Caco-2 (cell line): Measurements from ENCODE around the gene NECTIN1. TPM values are rescaled to one million over a fixed set of nuclear protein-coding genes. Genes with fewer than 3 reads are reported as not detected.

Experiments used
- BruUV-seq: library from RNA; stranded (reverse); fragments of 400-500 nt; replicated peaks from 2 replicates; lab custom pipeline; 2021; lab: Mats Ljungman, UMichigan
- CTCF ChIA-PET: fragments of 300-600 bp; sonication (Branson Sonifier 250); formaldehyde crosslinking; loops from one replicate; lab custom pipeline; 2022; ENCODE audit warnings: antibody characterized with exemption; lab: Charles Lee
- POLR2A ChIA-PET: fragments of 300-600 bp; sonication (Branson Sonifier 250); formaldehyde crosslinking; loops from one replicate; lab custom pipeline; 2022; ENCODE audit warnings: antibody characterized with exemption; lab: Charles Lee
- DNase-seq, 2 experiments: peaks; one replicate each; pipeline versions ENCODE4 v3.0.0 to v3.0.0-alpha.2; 2020 to 2022
- H3K27me3 ChIP-seq: replicated peaks from 2 replicates; pipeline ENCODE4 v1.6.0; 2011; ENCODE audit warnings: low read length; ENCODE audit not compliant: control insufficient read depth, insufficient read depth
- H3K36me3 ChIP-seq: 2 replicates; pipeline ENCODE4 v1.5.1; 2011; ENCODE audit warnings: low read length; ENCODE audit not compliant: control insufficient read depth, insufficient read depth
- H3K4me1 ChIP-seq: fragments of 250-450 bp; sonication (Bioruptor Pico); 2 replicates; pipeline ENCODE4 v1.5.1; 2020; ENCODE audit warnings: mild to moderate bottlenecking
- H3K4me3 ChIP-seq: 2 replicates; pipeline ENCODE4 v1.5.1; 2011; ENCODE audit warnings: low read depth, mild to moderate bottlenecking, control low read depth, low read length
- H3K9me3 ChIP-seq: fragments of 250-450 bp; sonication (Bioruptor Pico); 2 replicates; pipeline ENCODE4 v1.5.1; 2020; ENCODE audit warnings: mild to moderate bottlenecking, moderate library complexity
- H3K27ac Mint-ChIP-seq: one replicate; pipeline ENCODE4 v1.8.0; 2022; ENCODE audit warnings: mixed read lengths; ENCODE audit not compliant: unreplicated experiment
- H3K27me3 Mint-ChIP-seq: one replicate; pipeline ENCODE4 v1.8.0; 2022; ENCODE audit warnings: mixed read lengths; ENCODE audit not compliant: insufficient read depth, unreplicated experiment
- H3K36me3 Mint-ChIP-seq: one replicate; pipeline ENCODE4 v1.8.0; 2022; ENCODE audit warnings: mild to moderate bottlenecking, mixed read lengths; ENCODE audit not compliant: insufficient read depth, unreplicated experiment
- H3K4me1 Mint-ChIP-seq: one replicate; pipeline ENCODE4 v1.8.0; 2022; ENCODE audit warnings: low read depth, mixed read lengths; ENCODE audit not compliant: unreplicated experiment
- H3K4me3 Mint-ChIP-seq: one replicate; pipeline ENCODE4 v1.8.0; 2022; ENCODE audit warnings: mild to moderate bottlenecking, moderate library complexity, mixed read lengths; ENCODE audit not compliant: unreplicated experiment
- H3K9me3 Mint-ChIP-seq: one replicate; pipeline ENCODE4 v1.8.0; 2022; ENCODE audit warnings: mixed read lengths; ENCODE audit not compliant: unreplicated experiment
- intact Hi-C: fragments of 100-400 bp; cut with micrococcal nuclease; formaldehyde crosslinking; loops from one replicate; pipeline ENCODE4 v1.10.0; 2022; ENCODE audit not compliant: unreplicated experiment
- total RNA-seq: library from RNA; stranded (reverse); gene quantifications from 2 replicates; pipeline ENCODE4 v1.2.3, GENCODE V29; 2022
- TF ChIP-seq, protein P1 (sequence below), 2 experiments: fragments of 200-600 bp in 1 of 2; IDR thresholded peaks; 1 replicate in 1 of 2; 2 replicates in 1 of 2; pipeline versions ENCODE4 v1.5.1 to v1.8.0; 2011 to 2022; ENCODE audit warnings: antibody characterized with exemption in 1 of 2, control low read depth in 1 of 2, inconsistent platforms in 1 of 2, low read depth in 1 of 2, low read length in 1 of 2, mild to moderate bottlenecking in 1 of 2, moderate library complexity in 1 of 2; ENCODE audit not compliant: insufficient read depth in 1 of 2, severe bottlenecking in 1 of 2, unreplicated experiment in 1 of 2

Gene NECTIN1
- total RNA-seq, 1 experiment from 2014 or later, result 60.1 TPM

DNA sequence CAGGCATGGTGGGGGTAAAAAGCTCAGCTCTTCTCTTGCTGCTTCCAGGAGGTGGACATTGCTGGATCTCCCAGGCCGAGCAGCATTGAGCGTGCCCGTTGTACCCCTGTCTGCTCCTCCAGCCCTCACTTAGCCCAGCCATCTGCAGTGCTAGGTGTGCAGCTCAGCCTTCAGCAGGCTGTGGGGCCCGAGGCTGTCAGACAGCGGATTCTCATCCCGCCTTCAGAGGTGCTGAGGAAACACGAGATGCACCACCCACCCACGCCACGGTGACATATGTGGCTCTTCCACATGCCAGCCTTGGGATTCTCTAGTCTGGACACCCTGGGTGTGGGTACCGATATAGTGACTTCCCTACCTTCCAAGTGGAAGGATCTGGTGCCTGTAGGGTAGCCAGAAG lies 48.9 kb upstream of the NECTIN1 start:
- no peak for DNase-seq
- CTCF ChIA-PET, result no interaction called here
- Histone ChIP-seq H3K4me1 (no peaks in the 10 kb centered on the region), H3K9me3 (no peaks in the 10 kb centered on the region), H3K27me3 (peaks cover 2% of the 10 kb centered on the region), H3K36me3 (no peaks in the 10 kb centered on the region), H3K4me3 (no peak overlapping the region)
- TF ChIP-seq, protein P1, sequence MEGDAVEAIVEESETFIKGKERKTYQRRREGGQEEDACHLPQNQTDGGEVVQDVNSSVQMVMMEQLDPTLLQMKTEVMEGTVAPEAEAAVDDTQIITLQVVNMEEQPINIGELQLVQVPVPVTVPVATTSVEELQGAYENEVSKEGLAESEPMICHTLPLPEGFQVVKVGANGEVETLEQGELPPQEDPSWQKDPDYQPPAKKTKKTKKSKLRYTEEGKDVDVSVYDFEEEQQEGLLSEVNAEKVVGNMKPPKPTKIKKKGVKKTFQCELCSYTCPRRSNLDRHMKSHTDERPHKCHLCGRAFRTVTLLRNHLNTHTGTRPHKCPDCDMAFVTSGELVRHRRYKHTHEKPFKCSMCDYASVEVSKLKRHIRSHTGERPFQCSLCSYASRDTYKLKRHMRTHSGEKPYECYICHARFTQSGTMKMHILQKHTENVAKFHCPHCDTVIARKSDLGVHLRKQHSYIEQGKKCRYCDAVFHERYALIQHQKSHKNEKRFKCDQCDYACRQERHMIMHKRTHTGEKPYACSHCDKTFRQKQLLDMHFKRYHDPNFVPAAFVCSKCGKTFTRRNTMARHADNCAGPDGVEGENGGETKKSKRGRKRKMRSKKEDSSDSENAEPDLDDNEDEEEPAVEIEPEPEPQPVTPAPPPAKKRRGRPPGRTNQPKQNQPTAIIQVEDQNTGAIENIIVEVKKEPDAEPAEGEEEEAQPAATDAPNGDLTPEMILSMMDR (IDR thresholded peaks at IDR 0.05; ENCODE audit: insufficient read depth in 1 of 2, low read depth in 1 of 2, low read length in 1 of 2, severe bottlenecking in 1 of 2, unreplicated experiment in 1 of 2), result no peak
- Mint-ChIP-seq H3K27me3 (peaks cover 15% of the 10 kb centered on the region), H3K4me3 (no peak overlapping the region), H3K9me3 (no peaks in the 10 kb centered on the region), H3K27ac (no peak overlapping the region), H3K36me3 (no peaks in the 10 kb centered on the region), H3K4me1 (no peaks in the 10 kb centered on the region)
- POLR2A ChIA-PET, result no interaction called here
- intact Hi-C loops, result no loop called here
- BruUV-seq, result no TSS peak

GRCh38 chr11:119776651-119777050 lies 47.7 kb upstream of the NECTIN1 start:
- Mint-ChIP-seq H3K9me3 (no peaks in the 10 kb centered on the region), H3K4me3 (no peak overlapping the region), H3K36me3 (no peaks in the 10 kb centered on the region), H3K27ac (no peak overlapping the region), H3K27me3 (peaks cover 15% of the 10 kb centered on the region), H3K4me1 (no peaks in the 10 kb centered on the region)
- no peak overlapping the region for H3K4me3 ChIP-seq
- peaks cover 2% of the 10 kb centered on the region for H3K27me3 ChIP-seq
- DNase-seq, result no peak
- ChIA-PET CTCF (no interaction called here), POLR2A (no interaction called here)
- intact Hi-C loops, result no loop called here
- H3K4me1 ChIP-seq, result no peaks in the 10 kb centered on the region
- no peaks in the 10 kb centered on the region for H3K36me3 ChIP-seq
- no TSS peak for BruUV-seq
- no peaks in the 10 kb centered on the region for H3K9me3 ChIP-seq
- TF ChIP-seq, protein P1 (IDR thresholded peaks at IDR 0.05; ENCODE audit: insufficient read depth in 1 of 2, low read depth in 1 of 2, low read length in 1 of 2, severe bottlenecking in 1 of 2, unreplicated experiment in 1 of 2), result no peak

DNA sequence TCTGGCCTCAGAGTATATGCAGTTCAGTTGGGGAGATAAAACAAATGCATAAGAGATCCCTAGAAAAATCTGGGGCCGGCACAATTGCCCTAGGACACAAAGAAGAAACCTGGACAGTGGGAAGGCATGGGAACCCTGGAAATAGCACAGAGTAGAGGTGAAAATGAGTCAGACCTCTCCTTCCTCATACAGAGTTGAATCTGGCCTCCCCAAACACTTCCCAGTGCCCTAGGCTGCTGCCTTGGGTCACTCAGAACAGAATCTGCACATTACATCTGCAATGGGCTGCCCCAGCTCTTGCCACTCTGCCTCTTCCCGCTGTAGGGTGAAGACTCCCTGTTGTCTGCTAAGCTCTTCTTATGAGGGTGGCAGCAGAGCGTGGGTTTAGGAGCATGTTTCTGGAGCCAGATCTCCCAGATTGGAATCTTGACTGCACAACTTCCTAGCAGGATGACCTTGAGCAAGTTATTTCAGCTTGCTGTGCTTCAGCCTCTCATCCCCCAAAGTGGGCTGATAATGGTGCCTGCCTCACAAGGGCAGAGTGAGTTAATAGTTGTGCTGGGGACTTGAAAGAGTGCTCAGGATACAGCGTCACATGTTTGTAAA lies 47.1 kb upstream of the NECTIN1 start:
- ChIA-PET POLR2A (no interaction called here), CTCF (no interaction called here)
- Histone ChIP-seq H3K27me3 (peaks cover 2% of the 10 kb centered on the region), H3K4me1 (no peaks in the 10 kb centered on the region), H3K4me3 (no peak overlapping the region), H3K9me3 (no peaks in the 10 kb centered on the region), H3K36me3 (no peaks in the 10 kb centered on the region)
- Mint-ChIP-seq H3K4me3 (no peak overlapping the region), H3K9me3 (no peaks in the 10 kb centered on the region), H3K36me3 (no peaks in the 10 kb centered on the region), H3K27ac (no peak overlapping the region), H3K27me3 (peaks cover 15% of the 10 kb centered on the region), H3K4me1 (no peaks in the 10 kb centered on the region)
- no peak for DNase-seq
- TF ChIP-seq, protein P1 (IDR thresholded peaks at IDR 0.05; ENCODE audit: insufficient read depth in 1 of 2, low read depth in 1 of 2, low read length in 1 of 2, severe bottlenecking in 1 of 2, unreplicated experiment in 1 of 2), result no peak
- BruUV-seq, result no TSS peak
- intact Hi-C loops, result no loop called here
